Activated T-cell treated with anti-CD3 and anti-CD28 coated beads for 4 hours (primary cell): ENCODE measurements around the gene CENPP.

ENCODE experiments used
- DNase-seq: peaks from one replicate; pipeline ENCODE4 v3.0.0-alpha.2; 2020

CENPP gene

DNA sequence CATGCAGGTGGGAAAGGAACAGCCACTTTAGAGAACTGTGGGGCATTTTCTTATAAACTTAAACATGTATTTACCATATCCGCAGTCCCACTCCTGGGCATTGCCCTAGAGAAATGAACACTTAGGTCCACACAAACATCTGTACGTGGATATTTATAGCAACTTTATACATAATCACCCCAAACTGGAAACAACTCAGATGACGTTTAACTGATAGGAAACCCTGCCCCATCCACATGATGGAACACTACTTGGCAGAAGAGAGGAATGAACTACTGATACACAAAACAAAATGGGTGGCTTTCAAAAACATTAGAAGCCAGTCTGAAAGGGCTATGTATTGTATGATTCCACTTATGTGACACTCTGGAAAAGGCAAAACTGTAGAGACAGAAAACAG, 187.6 kb downstream of the CENPP start:
- DNase-seq = no peak

DNA sequence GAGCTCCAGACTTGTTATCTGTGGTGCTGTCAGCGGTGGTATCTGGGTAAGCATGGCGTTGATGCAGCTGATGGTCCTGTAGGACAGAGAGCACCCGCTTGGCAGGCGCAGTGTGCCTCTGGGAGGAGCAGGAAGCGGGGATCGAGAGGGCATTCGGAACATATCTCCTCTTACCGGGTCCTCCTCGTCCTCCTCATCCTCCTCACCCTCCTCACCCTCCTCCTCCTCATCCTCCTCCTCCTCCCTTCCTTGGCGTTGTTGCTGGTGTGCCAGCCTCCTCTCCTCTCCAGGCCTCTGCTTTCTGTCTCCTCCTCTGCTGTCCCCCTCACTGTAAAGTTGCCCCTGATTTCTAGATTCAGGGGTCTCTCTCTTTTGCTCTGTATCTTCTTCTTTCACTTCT, 188.9 kb downstream of the CENPP start:
- no peak for DNase-seq

DNA sequence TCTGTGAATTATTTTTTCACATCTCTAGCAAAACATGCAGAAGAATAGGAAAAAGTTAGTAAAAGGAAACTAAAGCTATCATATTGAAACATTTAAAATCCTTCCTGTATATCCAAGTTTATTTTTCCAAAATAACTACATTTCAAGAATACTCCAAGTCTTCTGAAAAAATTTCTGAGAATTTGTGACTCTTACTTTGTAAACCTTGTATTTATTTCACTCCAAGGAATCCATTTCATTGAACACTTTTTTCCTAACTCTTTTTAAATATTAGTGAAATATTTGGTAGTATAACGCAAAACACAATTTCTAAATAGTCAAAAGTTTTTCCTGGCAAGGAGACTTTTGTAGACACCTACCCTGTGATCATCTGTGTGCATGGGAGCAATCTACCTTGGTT, 190.8 kb downstream of the CENPP start:
- DNase-seq = no peak

DNA sequence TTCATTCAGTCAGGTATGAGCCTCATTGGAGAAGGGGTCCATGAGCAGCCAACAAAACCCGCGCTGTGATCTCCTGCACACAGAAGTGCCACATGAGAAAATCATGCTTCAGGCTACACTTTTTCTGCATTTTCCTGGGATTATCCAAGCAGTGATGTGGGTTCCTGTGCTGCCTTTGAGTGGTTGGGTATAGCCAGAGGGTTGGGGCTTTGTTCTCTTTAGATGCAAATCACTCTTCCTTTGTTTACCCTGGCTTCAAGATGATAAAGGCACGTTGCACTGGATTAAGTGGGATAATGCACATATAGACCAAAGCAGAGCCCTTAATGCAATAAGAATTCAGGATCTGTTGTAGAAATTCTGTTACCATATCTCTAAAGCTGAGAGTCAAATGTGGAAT, 191.3 kb downstream of the CENPP start:
- DNase-seq = no peak

DNA sequence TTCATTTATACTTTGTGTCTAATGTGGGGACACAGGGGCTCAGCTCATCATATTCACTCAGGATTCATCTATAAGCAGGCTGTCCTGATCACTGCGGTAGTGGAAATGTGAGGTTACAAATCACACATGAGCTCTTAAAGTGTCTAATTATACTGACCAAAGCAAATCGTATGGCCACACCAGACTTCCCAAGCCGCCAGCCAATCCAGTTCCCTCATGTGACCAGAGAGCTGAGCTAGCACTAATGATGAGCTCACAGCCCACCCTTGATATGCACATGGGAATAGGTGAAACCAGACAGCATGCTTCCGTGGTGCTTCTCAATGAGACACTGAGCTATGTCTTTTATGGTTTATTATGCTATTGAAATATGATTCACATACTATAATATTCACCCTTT, 192.4 kb downstream of the CENPP start:
- DNase-seq = no peak

DNA sequence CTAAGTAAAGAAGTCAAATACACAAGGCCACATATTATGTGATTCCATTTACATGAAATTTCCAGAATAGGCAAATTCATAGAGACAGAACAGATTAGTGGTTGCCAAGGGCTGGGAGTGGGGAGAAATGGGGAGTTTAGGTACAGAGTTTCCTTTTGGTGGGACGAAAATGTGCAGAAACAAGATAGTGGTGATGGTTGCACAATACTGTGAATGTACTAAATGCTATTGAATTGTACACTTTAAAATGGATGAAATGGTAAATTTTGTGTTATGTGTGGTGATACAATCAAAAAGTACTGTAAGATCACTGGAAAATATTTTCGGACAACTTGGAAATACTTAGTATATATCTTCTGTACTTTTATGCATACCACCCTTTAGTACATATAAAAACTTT, 195.1 kb downstream of the CENPP start:
- no peak for DNase-seq

DNA sequence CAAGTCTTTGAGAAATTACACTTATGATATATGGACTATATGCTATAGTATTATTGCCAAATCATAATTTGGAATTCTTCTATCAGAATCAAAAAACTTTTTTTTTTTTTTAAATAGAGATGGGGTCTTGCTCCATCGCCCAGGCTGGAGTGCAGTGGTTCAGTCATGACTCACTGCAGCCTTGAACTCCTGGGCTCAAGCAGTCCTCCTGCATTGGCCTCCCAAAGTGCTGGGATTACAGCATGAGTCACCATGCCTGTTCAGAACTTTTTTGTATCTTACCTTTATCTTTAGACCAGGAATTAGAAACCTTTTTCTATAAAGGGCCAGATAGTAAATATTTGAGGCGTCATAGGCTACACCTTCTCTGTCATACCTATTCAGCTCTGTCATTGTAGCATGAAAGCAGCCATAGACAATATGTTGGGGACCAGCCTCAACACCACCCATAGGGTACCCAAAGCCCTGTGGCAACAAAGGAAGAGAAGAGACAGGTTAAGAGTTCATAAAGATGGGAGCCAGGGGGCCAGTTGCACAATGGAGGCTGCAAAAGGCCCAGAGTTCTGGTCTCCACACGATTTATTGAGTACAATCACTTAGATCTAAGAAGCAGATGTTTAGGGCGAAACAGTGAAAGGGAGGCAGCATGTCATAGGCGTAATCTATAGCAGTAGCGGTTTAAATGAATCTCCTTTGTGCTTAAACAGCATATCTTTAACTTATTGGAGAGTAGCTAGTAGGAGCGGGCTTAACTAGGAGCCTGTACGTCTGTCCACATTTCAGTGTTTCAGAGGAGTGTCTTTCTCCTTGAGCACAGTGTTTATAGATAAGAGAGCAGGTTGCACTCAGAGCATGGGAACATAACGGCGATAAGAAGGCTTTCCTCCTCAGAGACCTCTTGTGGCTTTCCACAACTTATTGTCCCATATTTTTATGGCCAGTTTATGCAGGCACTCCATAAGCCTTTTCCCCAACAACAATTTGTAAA, 197.5 kb downstream of the CENPP start:
- no peak for DNase-seq

DNA sequence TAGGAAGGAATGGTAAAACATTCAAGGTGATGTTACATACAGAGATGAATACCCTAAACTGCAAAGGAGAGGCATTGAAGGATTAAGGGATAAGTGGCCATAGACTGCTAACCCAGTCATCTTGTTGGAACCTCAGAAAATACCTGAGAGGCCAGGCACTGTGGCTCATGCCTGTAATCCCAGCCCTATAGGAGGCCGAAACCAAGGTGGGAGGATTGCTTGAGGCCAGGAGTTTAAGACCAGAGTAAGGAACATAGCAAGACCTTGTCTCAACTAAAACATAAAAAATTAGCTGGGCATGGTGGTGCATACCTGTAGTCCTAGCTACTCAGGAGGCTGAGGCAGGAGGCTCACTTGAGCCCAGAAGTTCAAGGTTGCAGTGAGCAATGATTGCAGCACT, 199.1 kb downstream of the CENPP start:
- no peak for DNase-seq

DNA sequence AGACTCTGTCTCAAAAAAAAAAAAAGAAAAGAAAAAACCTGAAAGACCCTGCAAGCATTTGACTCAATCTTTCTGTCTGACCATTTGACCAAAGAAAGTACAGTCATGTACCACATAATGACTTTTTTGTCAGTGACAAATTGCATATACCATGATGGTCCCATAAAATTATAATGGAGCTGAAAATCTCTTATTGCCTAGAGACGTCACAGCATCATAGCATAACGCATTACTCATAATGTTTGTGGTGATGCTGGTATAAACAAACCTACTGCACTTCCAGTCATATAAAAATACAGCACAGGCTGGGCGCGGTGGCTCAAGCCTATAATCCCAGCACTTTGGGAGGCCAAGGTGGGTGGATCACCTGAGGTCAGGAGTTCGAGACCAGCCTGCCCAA, 199.6 kb downstream of the CENPP start:
- no peak for DNase-seq

DNA sequence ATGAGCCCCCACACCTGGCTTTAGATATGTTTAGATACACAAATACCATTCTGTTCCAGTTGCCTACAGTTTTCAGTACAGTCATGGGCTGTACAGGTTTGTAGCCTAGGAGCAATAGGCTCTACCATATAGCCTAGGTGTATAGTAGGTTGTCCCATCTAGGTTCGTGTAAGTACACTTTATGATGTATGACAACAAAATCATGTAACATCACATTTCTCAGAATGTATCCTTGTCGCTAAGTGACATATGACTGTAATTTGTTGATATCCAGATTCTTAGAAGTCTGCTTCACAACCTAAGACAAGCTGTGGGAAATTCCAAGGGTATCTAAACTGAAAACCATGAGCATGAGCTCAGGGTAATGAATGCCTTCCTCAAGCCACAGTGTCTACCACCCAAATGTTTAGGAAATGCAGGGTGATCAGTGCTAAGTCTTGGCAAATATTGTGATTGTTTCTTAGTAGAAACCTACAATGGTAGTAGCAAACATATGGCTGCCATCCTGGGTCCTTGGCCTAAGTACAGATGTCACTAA, 201.6 kb downstream of the CENPP start:
- DNase-seq = no peak

DNA sequence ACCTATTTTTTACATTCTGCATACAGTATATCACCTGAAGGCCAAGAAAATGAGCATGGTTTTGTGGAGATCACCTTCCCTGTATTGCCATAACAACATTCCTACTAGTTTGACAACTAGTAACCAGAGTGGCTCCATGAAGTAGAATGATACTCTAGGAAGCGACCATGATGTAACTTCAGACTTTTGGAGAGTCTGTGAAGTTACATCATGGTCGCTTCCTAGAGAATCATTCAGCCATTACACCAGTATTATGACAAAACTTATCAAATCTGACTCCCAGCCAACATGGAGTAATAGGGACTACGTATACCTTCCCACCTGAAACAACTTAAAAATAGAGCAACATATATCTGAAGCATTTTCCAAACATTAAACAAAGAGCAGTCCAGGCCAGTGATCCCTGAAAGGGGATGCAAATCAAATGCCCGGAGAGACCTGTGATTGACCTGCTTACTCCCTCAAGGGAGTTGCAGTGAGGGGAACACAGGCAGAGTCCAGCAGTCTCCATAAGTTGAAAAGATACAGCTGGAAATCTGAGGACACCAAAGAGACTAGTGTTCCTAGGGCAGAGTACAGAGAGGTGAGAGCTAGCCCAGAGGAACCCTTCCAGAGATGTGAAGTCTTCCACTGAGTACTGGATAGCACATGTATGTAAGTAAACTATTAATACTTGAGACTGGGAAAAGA, 202.2 kb downstream of the CENPP start:
- no peak for DNase-seq

DNA sequence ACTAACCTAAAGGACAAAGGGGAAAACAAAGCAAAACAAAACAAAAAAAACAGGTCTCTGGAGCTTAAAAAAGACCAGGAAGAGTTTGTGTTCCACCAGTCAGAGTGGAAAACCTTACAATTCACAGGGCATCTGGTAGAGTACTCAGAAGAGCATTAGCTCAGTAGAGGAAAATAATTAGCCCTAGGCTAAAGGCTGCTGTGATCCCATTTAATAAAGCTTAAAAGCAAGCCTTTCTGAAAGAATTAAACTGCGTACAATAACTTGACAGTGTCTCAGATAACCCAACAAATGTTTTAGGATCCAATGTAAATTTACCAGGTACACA, 202.7 kb downstream of the CENPP start:
- DNase-seq = no peak

DNA sequence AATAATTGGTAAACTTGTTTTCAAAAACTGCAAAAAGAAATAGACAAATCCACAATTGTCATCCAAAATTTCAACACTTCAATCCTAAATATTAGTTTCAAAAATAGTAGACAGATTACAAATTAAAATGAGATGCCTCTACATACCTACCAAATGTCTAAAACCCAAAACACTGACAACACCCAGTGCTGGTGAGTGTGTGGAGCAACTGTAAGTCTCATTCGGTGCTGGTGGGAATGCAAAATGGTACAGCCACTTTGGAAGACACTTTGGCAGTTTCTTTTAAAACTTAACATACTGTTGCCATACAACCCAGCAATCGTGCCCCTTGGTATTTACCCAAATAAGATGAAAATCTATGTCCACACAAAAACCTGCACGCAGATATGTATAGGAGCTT, 203.4 kb downstream of the CENPP start:
- no peak for DNase-seq

DNA sequence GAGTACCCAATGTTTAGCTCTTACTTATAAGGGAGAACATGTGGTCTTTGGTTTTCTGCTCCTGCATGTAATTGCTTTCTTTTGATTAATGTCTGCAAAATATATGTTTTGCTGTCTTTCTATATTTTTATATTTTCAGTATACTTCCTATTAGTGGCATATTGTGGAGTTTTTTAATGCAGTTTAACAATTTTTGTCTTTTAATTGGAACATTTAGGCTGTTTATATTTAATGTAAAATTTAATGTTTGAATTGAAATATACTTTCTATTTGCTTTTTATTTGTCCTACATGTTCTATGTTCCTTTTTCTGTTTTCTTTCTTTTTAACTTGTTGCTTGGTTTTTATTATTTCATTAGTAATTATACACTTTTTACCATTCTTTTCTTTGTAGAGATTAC, 205.1 kb downstream of the CENPP start:
- no peak for DNase-seq

DNA sequence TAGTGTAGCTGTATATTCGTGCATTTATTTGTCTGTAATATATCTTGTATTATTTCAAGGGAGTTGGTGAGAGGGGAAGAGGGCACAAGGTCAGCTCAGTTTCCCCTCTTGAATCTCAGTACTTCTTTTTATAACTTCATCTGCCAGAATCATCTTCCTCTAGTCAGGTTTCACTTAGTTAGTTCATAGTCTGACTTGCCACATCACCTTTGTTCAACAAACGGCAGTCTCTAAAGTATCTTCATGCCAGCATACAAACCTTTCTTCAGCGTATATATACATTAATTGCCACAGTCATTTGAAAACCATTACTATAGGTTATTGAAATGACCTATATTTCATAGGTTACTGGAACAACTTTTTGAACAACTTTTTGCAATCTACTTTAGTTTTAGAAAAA, 208.5 kb downstream of the CENPP start:
- DNase-seq = no peak

DNA sequence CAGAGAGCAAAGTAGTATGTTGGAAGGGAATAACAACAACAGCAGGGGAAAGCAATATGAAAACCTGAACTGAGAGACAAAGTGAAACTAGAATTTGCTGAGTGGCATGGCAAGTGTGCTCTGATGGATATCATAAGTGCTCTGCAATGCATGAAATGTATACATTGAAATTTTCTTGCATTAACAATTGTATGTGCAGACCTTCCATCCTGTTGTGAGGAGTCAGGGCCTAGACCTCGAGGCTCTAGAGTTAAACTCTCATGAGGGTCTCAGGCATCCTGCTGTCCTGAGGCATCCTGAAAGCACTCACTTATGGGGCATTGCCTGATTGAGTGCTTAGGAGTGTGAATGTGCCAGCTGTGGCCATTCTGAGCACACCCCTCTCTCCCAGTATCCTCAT, 208.9 kb downstream of the CENPP start:
- no peak for DNase-seq

DNA sequence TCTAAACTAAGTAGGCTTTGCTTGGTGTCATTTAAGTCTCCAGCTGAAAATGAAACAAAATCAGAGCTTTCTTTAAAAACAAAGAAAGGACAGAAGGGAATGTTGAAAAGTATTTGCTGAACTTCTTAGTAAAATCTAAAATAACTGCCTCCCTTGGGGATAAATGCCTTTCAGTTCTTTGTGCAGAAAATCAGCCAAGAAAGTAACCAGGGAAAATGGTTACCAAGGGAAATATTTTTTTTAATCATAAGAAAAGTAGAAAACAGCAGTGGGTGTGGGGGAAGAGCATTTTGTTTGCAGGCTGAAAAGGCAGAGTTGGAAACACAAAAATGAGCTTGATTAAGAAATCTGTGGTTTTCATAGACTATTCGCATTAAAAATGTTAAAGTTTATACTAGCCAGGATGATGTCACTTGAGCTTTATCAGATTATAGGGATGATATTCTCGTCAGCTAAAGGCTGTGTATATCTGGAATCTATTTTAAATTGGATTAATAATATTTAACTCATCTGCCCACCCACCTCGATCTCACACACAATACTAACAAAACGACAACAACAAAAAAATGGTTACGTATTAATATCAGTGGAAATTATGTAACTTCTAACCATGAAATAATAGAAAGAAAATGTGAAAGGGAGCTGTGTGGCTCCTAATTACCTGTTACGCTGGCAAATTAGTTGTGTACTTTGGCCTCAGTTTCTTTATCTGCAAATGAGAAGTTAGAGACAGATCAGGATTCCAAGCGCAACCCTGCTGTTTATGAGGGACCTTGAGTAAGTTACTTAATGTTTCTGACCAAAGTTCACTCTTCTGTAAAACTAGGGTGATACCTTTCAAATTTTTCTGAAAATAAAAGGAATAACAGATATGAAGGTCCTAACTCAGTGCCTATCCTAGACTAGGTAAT, 210.4 kb downstream of the CENPP start, which contains the start of gene ECM2:
TSS of gene ECM2 (minus strand) at position 51 of the 911 bp plus-strand sequence. CDS start 13,124 bp downstream, outside the sequence.
- DNase-seq = no peak

DNA sequence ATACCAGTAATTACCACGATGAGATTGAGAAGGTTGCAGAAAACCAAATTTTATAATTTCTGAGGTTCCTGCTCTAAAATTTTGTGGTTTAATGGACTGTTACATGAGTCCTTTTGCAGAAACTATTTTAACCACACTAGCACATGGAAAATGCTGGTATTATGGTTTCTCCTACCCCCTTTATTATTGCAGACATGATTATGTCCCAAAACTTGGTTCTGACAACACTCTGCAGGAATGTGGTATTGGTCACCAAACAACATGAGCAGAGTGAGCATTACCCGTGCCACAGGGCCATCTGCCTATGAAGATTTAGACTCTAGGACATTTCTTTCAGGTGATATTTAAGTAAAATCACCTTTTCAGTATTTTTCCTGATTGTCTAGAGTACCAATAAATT, 212.8 kb downstream of the CENPP start:
- no peak for DNase-seq

DNA sequence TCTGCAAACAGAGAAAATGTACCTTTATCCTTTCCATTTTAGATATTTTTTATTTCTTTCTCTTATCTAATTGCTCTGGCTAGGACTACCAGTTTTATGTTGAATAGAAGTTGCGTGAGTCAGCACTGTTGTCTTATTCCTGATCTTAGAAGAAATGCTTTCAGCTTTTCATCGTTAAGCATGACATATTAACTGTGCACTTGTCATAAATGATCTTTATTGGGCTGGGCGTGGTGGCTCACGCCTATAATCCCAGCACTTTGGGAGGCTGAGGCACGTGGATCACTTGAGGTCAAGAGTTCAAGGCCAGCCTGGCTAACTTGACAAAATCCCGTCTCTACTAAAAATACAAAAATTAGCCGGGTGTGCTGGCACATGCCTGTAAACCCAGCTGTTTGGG, 218.2 kb downstream of the CENPP start:
- DNase-seq = no peak

DNA sequence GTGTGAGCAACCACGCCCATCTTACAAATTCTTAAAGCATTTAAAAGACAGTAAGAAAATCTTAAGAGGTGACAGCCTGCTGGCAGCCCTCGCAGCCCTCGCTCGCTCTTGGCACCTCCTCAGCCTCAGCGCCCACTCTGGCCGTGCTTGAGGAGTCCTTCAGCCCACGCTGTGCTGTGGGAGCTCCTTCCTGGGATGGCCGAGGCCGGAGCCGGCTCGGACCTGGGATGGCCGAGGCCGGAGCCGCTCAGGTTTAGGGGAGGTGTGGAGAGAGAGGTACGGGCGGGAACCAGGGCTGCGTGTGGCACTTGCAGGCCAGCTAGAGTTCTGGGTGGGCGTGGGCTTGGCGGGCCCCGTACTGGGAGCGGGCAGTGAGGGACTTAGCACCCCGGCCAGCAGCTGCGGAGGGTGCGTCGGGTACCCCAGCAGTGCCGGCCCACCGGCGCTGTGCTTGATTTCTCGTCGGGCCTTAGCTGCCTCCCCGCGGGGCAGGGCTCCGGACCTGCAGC, 219.3 kb downstream of the CENPP start:
- DNase-seq = no peak

DNA sequence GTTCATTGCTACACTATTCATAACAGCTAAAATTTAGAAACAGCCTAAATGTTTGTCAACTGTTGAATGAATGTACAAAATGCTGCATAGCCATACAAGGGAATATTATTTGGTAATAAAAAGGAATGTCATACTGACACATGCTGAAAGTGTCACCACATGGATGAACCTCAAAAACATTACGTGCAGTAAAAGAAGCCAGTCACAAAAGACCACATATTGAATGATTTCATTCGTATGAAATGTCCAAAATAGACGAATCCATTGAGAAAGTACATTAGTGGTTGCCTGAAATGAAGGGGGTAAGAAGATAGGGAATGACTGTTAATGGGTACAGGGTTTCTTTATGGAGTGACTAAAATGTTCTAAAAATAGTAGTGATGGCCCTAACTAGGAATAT, 221.6 kb downstream of the CENPP start:
- DNase-seq = no peak

DNA sequence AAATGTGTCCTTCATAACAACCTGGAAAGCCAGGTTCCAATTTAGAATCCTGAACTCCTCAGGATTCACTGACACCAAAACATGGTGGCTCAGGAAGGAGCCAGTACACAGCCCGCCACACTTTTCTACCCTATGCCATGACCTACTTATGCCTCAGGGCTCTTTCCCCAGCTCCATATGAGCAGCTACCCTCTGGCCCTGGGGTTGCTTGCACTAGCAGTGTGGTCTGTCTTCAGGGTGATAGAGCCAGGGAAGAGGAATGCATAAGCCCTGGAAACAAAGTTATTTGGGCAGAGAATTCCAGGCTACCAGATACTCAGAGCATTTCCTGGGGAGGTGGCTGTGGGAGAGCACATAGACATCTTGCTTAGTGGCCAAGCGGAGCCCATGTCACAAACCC, 225.0 kb downstream of the CENPP start:
- DNase-seq = no peak
